WTC11 (cell line): ENCODE results near the gene KLHL30.

Source experiments
- CBFB ChIP-seq: sonication (generic); formaldehyde crosslinking; IDR thresholded peaks from 2 replicates; pipeline ENCODE4 v1.8.1; 2022; ENCODE audit warnings: mild to moderate bottlenecking, low read depth, missing genetic modification reagents
- FOXK1 ChIP-seq: sonication (generic); formaldehyde crosslinking; IDR thresholded peaks from 2 replicates; pipeline ENCODE4 v1.8.0; 2022; ENCODE audit warnings: mild to moderate bottlenecking, moderate library complexity, missing genetic modification reagents
- IRF2 ChIP-seq: sonication (generic); formaldehyde crosslinking; IDR thresholded peaks from 2 replicates; pipeline ENCODE4 v1.8.0; 2022; ENCODE audit warnings: low read depth, missing genetic modification reagents, borderline replicate concordance
- JUN ChIP-seq: sonication (generic); formaldehyde crosslinking; IDR thresholded peaks from 2 replicates; pipeline ENCODE4 v1.8.0; 2023; ENCODE audit warnings: mild to moderate bottlenecking, missing genetic modification reagents
- SP1 ChIP-seq: sonication (generic); formaldehyde crosslinking; conservative IDR thresholded peaks from 2 replicates; pipeline ENCODE4 v1.8.1; 2022; ENCODE audit warnings: missing genetic modification reagents
- TCF7 ChIP-seq: sonication (generic); formaldehyde crosslinking; IDR thresholded peaks from 2 replicates; pipeline ENCODE4 v1.8.0; 2022; ENCODE audit warnings: mild to moderate bottlenecking, low read depth, missing genetic modification reagents, moderate library complexity
- ZNF121 ChIP-seq: sonication (generic); formaldehyde crosslinking; IDR thresholded peaks from 2 replicates; pipeline ENCODE4 v1.8.0; 2023; ENCODE audit warnings: missing genetic modification reagents
- TF ChIP-seq, protein P1 (sequence below): fragments of 200-600 bp; IDR thresholded peaks from 2 replicates; pipeline ENCODE4 v1.8.0; 2022; ENCODE audit warnings: antibody characterized with exemption
- TF ChIP-seq, protein P2 (sequence below): sonication (generic); formaldehyde crosslinking; IDR thresholded peaks from 2 replicates; pipeline ENCODE4 v1.8.0; 2022; ENCODE audit warnings: mild to moderate bottlenecking, missing genetic modification reagents
- TF ChIP-seq, protein P3 (sequence below): sonication (generic); formaldehyde crosslinking; IDR thresholded peaks from 2 replicates; pipeline ENCODE4 v1.8.1; 2022; ENCODE audit warnings: low read depth, mild to moderate bottlenecking, moderate library complexity, missing genetic modification reagents, borderline replicate concordance
- TF ChIP-seq, protein P4 (sequence below): sonication (generic); formaldehyde crosslinking; IDR thresholded peaks from 2 replicates; pipeline ENCODE4 v1.8.1; 2023; ENCODE audit warnings: mild to moderate bottlenecking, missing genetic modification reagents, moderate library complexity

DNA sequence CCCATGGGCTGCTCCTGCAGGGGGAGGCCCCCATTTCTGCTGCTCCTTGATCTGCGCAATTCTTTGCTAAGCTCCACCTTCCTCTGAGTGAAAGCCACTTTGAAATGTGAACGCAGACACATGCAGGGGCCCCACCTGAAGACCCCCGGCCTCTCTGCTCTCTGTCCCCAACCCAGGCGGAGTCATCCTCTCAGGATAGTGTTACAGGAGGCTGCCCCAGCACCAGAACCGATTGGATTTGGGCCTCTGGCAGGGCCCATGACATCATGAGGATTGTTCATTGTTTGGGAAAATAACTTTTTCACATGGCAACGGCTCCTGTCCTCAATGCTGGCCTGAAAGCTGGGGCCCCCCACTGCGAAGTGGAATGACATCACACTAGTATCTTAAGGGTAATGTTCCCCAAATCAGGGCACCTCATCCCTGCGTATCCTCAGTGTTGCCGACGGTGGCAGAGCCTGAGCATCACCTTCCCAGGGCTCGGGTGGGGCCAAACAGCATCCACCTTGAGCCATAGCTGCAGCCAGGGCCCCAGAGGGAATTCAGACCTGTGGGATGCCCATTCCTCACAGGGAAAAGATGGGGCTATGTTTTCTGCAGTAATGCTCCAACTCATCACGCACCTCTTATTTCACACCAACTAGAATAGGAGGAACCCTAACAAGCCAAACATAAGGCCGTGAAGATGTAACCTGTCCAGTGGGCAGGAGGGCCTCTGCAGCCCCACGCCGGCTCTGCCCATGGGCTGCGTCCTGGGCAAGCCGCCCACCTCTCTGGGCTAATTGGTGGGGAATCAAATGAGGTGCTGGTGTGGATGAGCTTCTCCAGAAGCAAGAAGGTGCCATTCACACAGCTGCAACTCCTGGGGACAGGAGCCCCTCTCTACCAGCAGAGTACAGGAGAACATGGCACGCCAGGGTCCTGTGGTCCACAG lies 17.6 kb downstream of the KLHL30 start:
- TF ChIP-seq, protein P1, sequence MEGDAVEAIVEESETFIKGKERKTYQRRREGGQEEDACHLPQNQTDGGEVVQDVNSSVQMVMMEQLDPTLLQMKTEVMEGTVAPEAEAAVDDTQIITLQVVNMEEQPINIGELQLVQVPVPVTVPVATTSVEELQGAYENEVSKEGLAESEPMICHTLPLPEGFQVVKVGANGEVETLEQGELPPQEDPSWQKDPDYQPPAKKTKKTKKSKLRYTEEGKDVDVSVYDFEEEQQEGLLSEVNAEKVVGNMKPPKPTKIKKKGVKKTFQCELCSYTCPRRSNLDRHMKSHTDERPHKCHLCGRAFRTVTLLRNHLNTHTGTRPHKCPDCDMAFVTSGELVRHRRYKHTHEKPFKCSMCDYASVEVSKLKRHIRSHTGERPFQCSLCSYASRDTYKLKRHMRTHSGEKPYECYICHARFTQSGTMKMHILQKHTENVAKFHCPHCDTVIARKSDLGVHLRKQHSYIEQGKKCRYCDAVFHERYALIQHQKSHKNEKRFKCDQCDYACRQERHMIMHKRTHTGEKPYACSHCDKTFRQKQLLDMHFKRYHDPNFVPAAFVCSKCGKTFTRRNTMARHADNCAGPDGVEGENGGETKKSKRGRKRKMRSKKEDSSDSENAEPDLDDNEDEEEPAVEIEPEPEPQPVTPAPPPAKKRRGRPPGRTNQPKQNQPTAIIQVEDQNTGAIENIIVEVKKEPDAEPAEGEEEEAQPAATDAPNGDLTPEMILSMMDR = no peak
- TF ChIP-seq, protein P2, sequence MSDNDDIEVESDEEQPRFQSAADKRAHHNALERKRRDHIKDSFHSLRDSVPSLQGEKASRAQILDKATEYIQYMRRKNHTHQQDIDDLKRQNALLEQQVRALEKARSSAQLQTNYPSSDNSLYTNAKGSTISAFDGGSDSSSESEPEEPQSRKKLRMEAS (CRISPR knock-in tag) = no peak
- TF ChIP-seq CBFB (CRISPR knock-in tag) (no peak), ZNF121 (CRISPR knock-in tag) (no peak), TCF7 (CRISPR knock-in tag) (no peak), SP1 (CRISPR knock-in tag) (no peak), FOXK1 (no peak), IRF2 (CRISPR knock-in tag) (no peak), JUN (CRISPR knock-in tag) (no peak)
- TF ChIP-seq, protein P3, sequence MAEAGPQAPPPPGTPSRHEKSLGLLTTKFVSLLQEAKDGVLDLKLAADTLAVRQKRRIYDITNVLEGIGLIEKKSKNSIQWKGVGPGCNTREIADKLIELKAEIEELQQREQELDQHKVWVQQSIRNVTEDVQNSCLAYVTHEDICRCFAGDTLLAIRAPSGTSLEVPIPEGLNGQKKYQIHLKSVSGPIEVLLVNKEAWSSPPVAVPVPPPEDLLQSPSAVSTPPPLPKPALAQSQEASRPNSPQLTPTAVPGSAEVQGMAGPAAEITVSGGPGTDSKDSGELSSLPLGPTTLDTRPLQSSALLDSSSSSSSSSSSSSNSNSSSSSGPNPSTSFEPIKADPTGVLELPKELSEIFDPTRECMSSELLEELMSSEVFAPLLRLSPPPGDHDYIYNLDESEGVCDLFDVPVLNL (CRISPR knock-in tag) = no peak
- TF ChIP-seq, protein P4, sequence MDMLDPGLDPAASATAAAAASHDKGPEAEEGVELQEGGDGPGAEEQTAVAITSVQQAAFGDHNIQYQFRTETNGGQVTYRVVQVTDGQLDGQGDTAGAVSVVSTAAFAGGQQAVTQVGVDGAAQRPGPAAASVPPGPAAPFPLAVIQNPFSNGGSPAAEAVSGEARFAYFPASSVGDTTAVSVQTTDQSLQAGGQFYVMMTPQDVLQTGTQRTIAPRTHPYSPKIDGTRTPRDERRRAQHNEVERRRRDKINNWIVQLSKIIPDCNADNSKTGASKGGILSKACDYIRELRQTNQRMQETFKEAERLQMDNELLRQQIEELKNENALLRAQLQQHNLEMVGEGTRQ (CRISPR knock-in tag) = no peak
